ENCODE results near the gene IMPDH1. TPM values are rescaled to one million over a fixed set of nuclear protein-coding genes. Genes with fewer than 3 reads are reported as not detected.

IMPDH1 gene
- total and polyA plus RNA-seq, 4 donors = 28.5 to 64.5 (median 38.0) TPM

DNA sequence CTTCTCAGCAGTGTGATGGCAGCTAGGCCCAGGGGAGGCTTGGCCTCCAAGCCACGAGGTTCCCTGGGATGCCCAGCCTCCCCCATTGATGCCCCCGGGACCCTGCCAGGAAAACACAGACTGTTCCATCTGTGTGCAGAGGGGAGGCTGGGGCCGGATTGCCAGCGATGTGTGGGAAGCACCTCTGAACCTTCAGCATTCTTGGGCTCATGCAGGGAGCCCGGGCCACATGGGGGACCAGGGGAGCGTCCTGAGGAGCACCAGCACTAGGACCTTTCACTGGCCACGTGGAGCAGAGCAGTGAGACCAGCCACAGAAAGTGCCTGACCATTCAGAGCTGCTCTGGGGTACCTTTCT lies 2.6 kb downstream of the IMPDH1 start:
- no peak for DNase-seq (ENCODE audit: low read depth in 4 of 6, low spot score in 6 of 6)
- H3K4me3 ChIP-seq (ENCODE audit: low read depth, low read length) = no peak overlapping the region
- H3K9me3 ChIP-seq (ENCODE audit: control insufficient read depth, insufficient read depth, low read length) = no peaks in the 10 kb centered on the region
- peaks cover 56% of the 10 kb centered on the region for H3K4me1 ChIP-seq (ENCODE audit: control insufficient read depth, insufficient read depth, low read length)
- H3K27me3 ChIP-seq (ENCODE audit: control insufficient read depth, insufficient read depth, low read length) = peaks cover 3% of the 10 kb centered on the region
- WGBS (ENCODE audit: insufficient coverage) = 72% methylated on average over 7 of the region's 7 CpGs
- peaks cover 12% of the 10 kb centered on the region for H3K36me3 ChIP-seq (ENCODE audit: control insufficient read depth, insufficient read depth, low read length)
- no peak overlapping the region for H3K27ac ChIP-seq (ENCODE audit: low read depth, low read length)

DNA sequence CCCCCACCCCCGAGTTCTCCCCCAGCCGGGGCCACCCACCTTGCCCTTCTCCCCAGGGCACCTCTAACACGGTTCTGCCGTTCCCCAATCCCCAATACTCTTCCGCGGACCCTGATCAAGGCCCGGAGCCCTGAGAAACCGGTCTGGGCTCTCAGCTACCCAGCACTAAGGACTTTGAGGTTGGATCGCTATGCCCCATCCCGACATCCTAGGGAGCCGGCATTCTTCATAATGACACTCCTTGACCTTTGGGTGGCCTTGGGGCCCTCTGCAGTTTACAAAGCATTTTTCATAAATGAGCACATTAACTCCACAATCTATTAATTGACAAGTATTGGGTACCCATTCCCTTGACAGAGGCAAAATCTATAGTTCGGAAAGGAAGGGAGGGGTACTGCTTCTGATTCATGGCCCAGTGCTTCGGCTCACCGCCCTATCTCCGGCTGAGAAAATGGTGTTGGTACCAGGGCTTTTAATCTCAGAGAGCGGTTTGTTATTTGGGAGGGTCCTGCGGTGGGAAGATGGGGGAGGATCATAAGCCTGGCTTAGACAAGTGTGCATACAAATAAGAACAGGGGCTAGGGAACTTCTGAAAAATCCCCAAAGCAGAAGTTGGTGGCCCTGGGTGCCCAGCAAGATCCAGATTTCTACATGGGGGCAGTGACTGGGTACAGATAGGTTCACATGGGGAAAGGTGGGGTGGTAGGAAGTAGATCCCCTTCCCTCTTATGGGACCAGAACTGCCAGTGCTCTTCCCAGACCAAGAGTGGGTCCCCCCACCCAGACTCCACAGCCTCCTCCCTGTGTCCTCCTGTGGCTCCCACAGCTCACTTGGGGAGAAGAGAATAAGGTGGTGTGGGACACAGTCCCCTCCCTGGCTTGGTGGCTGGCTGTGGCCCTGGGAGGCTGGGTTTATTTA lies 3.2 kb downstream of the IMPDH1 start:
- peak overlapping the region; percentile 1 for H3K4me3 ChIP-seq (ENCODE audit: low read depth, low read length)
- WGBS (ENCODE audit: insufficient coverage) = 35% methylated on average over 15 of the region's 17 CpGs
- no peak overlapping the region for H3K27ac ChIP-seq (ENCODE audit: low read depth, low read length)
- peaks cover 13% of the 10 kb centered on the region for H3K36me3 ChIP-seq (ENCODE audit: control insufficient read depth, insufficient read depth, low read length)
- peaks cover 56% of the 10 kb centered on the region for H3K4me1 ChIP-seq (ENCODE audit: control insufficient read depth, insufficient read depth, low read length)
- H3K27me3 ChIP-seq (ENCODE audit: control insufficient read depth, insufficient read depth, low read length) = peaks cover 3% of the 10 kb centered on the region
- peak in 2 of 6 donors; percentile 21 to 37 for DNase-seq (ENCODE audit: low read depth in 4 of 6, low spot score in 6 of 6)
- no peaks in the 10 kb centered on the region for H3K9me3 ChIP-seq (ENCODE audit: control insufficient read depth, insufficient read depth, low read length)

DNA sequence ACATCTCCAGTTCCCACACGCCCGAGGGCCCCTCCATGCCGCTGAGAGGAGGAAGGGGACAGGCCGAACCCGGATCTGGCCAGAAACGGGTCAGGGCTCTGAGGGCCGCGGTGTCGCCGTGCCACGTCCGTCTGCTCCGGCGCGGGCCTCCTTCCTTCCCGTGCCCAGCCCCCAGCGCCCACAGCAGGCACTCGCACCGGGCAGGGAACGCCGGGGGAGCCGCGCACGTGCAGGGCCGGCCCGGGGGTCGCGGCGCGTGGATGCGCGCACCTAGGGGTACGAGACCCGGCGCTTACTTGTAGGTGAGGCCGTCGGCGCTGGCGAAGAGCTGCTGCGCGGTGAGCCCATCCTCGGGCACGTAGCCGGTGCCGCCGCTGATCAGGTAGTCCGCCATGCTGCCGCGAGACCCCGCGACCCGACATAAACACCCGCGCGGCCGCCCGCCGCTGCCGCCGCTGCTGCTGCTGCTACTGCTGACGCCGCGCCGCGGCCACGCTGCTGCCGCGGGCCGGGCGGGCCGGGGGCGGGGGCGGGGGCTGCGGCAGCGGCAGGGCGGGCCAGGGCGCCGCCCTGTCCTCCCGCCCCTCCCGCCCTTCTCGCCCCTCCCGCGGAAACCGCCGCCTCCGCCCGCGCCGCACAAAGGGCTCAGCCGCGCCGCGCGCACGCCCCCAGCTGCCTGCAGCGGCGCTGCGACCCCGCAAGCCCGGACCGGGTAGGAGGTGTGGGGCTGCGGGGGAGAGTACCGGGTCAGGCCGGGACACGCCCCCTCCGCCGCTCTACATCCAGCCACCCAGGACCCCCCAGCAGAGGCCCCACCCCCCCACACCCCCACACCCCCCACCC lies 4.1 kb downstream of the IMPDH1 start:
- H3K9me3 ChIP-seq (ENCODE audit: control insufficient read depth, insufficient read depth, low read length) = no peaks in the 10 kb centered on the region
- WGBS (ENCODE audit: insufficient coverage) = under 1% methylated on average over 85 of the region's 107 CpGs
- H3K27me3 ChIP-seq (ENCODE audit: control insufficient read depth, insufficient read depth, low read length) = no peaks in the 10 kb centered on the region
- peaks cover 52% of the 10 kb centered on the region for H3K4me1 ChIP-seq (ENCODE audit: control insufficient read depth, insufficient read depth, low read length)
- no peak overlapping the region for H3K27ac ChIP-seq (ENCODE audit: low read depth, low read length)
- peak in 2 of 6 donors; percentile 74 to 85 for DNase-seq (ENCODE audit: low read depth in 4 of 6, low spot score in 6 of 6)
- H3K36me3 ChIP-seq (ENCODE audit: control insufficient read depth, insufficient read depth, low read length) = peaks cover 22% of the 10 kb centered on the region
- peak overlapping the region; percentile 55 for H3K4me3 ChIP-seq (ENCODE audit: low read depth, low read length)

DNA sequence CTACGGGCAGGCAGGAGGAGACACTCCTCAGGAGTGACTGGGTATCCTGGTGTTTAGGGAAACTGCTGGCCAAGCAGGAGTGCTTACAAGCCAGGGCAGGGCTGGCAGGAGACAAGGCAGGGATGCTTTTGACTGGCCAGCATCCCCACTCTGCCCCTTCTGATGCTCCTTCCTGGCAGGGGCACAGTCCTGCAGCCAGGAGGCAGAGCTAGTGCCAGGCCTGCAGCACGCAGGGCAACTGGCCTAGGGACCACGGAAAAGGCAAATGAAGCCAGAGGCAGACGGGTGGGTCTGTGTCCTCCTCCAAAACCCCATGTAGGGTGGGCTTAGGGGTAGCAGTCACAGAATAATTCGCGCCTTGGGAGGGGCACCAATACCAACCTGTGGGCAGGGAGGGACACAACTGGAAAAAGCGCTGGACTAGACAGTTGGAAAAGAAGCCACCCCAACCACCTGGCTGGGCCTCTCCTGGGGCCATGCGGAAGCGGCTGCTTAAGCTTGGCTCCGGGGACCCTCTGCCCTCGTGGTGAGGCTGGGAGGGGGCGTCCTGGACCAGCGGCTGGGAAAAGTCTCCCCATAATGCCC lies 4.8 kb downstream of the IMPDH1 start:
- Histone ChIP-seq H3K27ac (ENCODE audit: low read depth, low read length) (no peak overlapping the region), H3K4me3 (ENCODE audit: low read depth, low read length) (peak overlapping the region; percentile 55), H3K36me3 (ENCODE audit: control insufficient read depth, insufficient read depth, low read length) (peaks cover 29% of the 10 kb centered on the region), H3K4me1 (ENCODE audit: control insufficient read depth, insufficient read depth, low read length) (peaks cover 48% of the 10 kb centered on the region), H3K27me3 (ENCODE audit: control insufficient read depth, insufficient read depth, low read length) (no peaks in the 10 kb centered on the region), H3K9me3 (ENCODE audit: control insufficient read depth, insufficient read depth, low read length) (no peaks in the 10 kb centered on the region)
- DNase-seq (ENCODE audit: low read depth in 4 of 6, low spot score in 6 of 6) = peak in 2 of 6 donors; percentile 33 to 41
- 32% methylated on average over 12 of the region's 13 CpGs for WGBS (ENCODE audit: insufficient coverage)

DNA sequence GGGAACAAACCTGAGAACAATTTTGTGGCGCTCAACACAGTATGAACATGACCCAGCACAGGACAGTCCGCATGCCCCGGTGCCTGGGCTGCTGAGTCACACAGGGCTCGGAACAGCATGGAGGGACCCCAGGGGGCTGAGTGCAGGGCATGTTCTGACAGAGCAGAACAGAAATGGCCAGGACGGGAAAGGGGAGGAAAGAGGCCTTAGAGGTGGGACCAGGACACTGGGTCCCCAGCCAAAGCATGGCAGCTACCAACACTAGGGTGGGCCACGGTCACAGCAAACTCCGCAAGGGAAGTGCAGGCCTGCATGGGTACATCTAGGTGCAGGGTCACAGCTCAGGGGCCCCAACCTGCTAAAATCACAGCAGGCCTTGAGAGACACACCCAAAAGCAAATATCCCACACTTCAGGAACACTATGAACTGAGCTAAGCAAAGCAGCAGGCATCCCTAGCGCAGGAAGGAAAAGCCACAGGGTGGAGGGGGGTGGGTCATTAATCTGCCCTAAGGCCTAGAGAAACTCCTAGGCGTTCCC lies 5.6 kb downstream of the IMPDH1 start:
- peaks cover 31% of the 10 kb centered on the region for H3K36me3 ChIP-seq (ENCODE audit: control insufficient read depth, insufficient read depth, low read length)
- peaks cover 44% of the 10 kb centered on the region for H3K4me1 ChIP-seq (ENCODE audit: control insufficient read depth, insufficient read depth, low read length)
- DNase-seq (ENCODE audit: low read depth in 4 of 6, low spot score in 6 of 6) = no peak
- H3K27ac ChIP-seq (ENCODE audit: low read depth, low read length) = no peak overlapping the region
- no peak overlapping the region for H3K4me3 ChIP-seq (ENCODE audit: low read depth, low read length)
- H3K9me3 ChIP-seq (ENCODE audit: control insufficient read depth, insufficient read depth, low read length) = no peaks in the 10 kb centered on the region
- WGBS (ENCODE audit: insufficient coverage) = 79% methylated on average over 8 of the region's 9 CpGs
- no peaks in the 10 kb centered on the region for H3K27me3 ChIP-seq (ENCODE audit: control insufficient read depth, insufficient read depth, low read length)

DNA sequence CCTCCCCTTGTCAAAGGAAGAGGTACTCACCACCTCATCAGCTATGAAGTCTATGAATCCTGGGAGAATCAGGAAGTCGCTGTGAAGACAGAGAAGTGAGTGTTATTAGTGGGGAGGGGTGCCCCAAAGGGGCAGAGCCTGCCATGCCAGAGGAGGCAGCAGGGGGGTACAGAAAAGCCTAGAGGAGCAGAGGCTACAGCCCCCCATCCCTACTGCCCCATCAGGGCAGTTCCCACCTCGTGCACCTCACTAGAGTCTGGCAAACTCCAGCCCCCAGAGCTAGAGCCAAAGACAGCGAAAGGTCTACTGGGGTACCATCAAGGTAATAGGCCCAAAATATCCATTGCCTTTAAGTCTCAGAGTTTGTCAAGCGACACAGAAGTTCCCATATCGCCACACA lies 6.1 kb downstream of the IMPDH1 start:
- Histone ChIP-seq H3K4me1 (ENCODE audit: control insufficient read depth, insufficient read depth, low read length) (peaks cover 39% of the 10 kb centered on the region), H3K9me3 (ENCODE audit: control insufficient read depth, insufficient read depth, low read length) (no peaks in the 10 kb centered on the region), H3K36me3 (ENCODE audit: control insufficient read depth, insufficient read depth, low read length) (peaks cover 36% of the 10 kb centered on the region), H3K27ac (ENCODE audit: low read depth, low read length) (no peak overlapping the region), H3K27me3 (ENCODE audit: control insufficient read depth, insufficient read depth, low read length) (no peaks in the 10 kb centered on the region), H3K4me3 (ENCODE audit: low read depth, low read length) (no peak overlapping the region)
- WGBS (ENCODE audit: insufficient coverage) = 75% methylated on average over 2 of the region's 5 CpGs
- DNase-seq (ENCODE audit: low read depth in 4 of 6, low spot score in 6 of 6) = no peak

DNA sequence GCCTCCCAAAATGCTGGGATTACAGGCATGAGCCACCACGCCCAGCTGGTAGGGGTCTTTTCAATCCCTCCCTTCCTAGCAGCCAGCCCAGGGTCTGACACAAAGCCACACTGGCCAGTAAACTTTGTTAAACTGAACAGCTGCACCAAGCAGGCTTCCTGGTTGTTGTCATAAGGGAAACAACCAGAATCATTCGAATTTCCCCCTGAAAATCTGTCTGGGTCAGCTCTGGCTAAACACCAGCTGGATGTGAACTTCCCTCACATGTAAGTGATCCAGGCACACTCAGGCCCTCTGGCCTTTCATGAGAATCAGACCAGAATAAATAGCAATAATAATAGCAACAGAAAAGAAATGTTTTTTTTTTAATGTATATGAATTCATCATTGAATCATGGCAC lies 7.4 kb downstream of the IMPDH1 start:
- Histone ChIP-seq H3K4me1 (ENCODE audit: control insufficient read depth, insufficient read depth, low read length) (peaks cover 29% of the 10 kb centered on the region), H3K27ac (ENCODE audit: low read depth, low read length) (no peak overlapping the region), H3K36me3 (ENCODE audit: control insufficient read depth, insufficient read depth, low read length) (peaks cover 46% of the 10 kb centered on the region), H3K27me3 (ENCODE audit: control insufficient read depth, insufficient read depth, low read length) (no peaks in the 10 kb centered on the region), H3K9me3 (ENCODE audit: control insufficient read depth, insufficient read depth, low read length) (no peaks in the 10 kb centered on the region), H3K4me3 (ENCODE audit: low read depth, low read length) (no peak overlapping the region)
- 76% methylated on average over 2 of the region's 2 CpGs for WGBS (ENCODE audit: insufficient coverage)
- no peak for DNase-seq (ENCODE audit: low read depth in 4 of 6, low spot score in 6 of 6)

DNA sequence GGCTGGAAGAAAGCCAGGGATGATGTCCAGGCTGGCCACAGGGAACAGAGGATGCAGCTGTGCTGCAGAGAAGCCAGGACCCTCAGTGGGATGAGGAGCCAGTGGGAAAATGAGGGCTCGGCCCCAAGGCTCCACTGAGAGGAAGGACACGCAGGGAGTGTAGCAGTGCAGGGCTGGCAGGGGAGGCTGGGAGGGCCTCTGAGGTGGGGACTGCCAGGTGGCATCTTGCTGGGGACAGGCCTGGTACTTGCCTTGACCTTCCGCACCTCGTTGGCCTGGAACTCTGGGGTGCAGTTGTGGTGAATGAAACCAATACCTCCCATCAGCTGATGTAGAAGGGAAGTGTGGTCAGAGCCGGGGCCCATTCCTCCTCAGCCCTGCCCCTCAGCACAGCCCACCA lies 9.2 kb downstream of the IMPDH1 start:
- Histone ChIP-seq H3K36me3 (ENCODE audit: control insufficient read depth, insufficient read depth, low read length) (peaks cover 60% of the 10 kb centered on the region), H3K9me3 (ENCODE audit: control insufficient read depth, insufficient read depth, low read length) (no peaks in the 10 kb centered on the region), H3K4me1 (ENCODE audit: control insufficient read depth, insufficient read depth, low read length) (peaks cover 23% of the 10 kb centered on the region), H3K27ac (ENCODE audit: low read depth, low read length) (no peak overlapping the region), H3K27me3 (ENCODE audit: control insufficient read depth, insufficient read depth, low read length) (no peaks in the 10 kb centered on the region), H3K4me3 (ENCODE audit: low read depth, low read length) (no peak overlapping the region)
- 81% methylated on average over 2 of the region's 5 CpGs for WGBS (ENCODE audit: insufficient coverage)
- no peak for DNase-seq (ENCODE audit: low read depth in 4 of 6, low spot score in 6 of 6)

DNA sequence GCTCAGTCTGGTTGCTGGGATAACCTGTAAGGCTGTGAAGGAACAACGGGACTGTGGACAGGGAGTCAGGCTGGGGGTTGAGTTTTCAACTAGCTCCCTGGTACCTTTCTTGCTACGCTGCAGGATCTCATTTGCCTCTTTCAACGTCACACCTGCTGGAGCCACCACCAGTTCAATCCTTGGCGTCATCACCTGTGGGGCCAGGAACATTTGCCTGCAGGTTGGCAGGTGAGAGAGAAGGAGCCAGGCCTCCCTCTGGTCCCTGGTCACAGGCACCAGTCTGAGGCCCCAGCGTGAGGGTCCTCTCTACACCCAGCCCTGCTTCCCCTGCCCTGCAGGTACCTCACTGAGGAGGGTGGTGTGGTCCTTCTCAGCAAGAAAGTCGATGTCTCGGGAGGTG lies 9.8 kb downstream of the IMPDH1 start:
- Histone ChIP-seq H3K4me1 (ENCODE audit: control insufficient read depth, insufficient read depth, low read length) (peaks cover 18% of the 10 kb centered on the region), H3K36me3 (ENCODE audit: control insufficient read depth, insufficient read depth, low read length) (peaks cover 63% of the 10 kb centered on the region), H3K9me3 (ENCODE audit: control insufficient read depth, insufficient read depth, low read length) (no peaks in the 10 kb centered on the region), H3K4me3 (ENCODE audit: low read depth, low read length) (no peak overlapping the region), H3K27ac (ENCODE audit: low read depth, low read length) (no peak overlapping the region), H3K27me3 (ENCODE audit: control insufficient read depth, insufficient read depth, low read length) (no peaks in the 10 kb centered on the region)
- WGBS (ENCODE audit: insufficient coverage) = 99% methylated on average over 6 of the region's 7 CpGs
- no peak for DNase-seq (ENCODE audit: low read depth in 4 of 6, low spot score in 6 of 6)

All from spinal cord (tissue), 10 donors.